AG04450 (cell line): ENCODE results near the gene GORAB. TPM values are rescaled to one million over a fixed set of nuclear protein-coding genes. Genes with fewer than 3 reads are reported as not detected.
A peak's percentile ranks its signal among the peaks of the same experiment; 100 is the strongest.

ENCODE experiments used
- CTCF ChIA-PET: fragments of 300-600, 350-600 bp; formaldehyde crosslinking; extraction: SDS; loops from one replicate; lab custom pipeline; 2022; ENCODE audit warnings: antibody characterized with exemption, inconsistent platforms; lab: Charles Lee
- POLR2A ChIA-PET: fragments of 350-600 bp; formaldehyde crosslinking; extraction: SDS; loops from one replicate; lab custom pipeline; 2021; ENCODE audit warnings: antibody characterized with exemption, inconsistent platforms; lab: Yijun Ruan, JAX
- DNase-seq: peaks from one replicate; pipeline ENCODE4 v3.0.0-alpha.2; 2011; ENCODE audit warnings: low read depth, low spot score
- H3K27ac ChIP-seq: one replicate; pipeline ENCODE4 v1.5.1; 2012; ENCODE audit warnings: low read depth, low read length, control low read depth
- H3K27me3 ChIP-seq: one replicate; pipeline ENCODE4 v1.6.0; 2012; ENCODE audit warnings: low read length; ENCODE audit not compliant: control insufficient read depth, insufficient read depth
- H3K4me3 ChIP-seq: 2 replicates; pipeline ENCODE4 v1.5.1; 2011; ENCODE audit warnings: mild to moderate bottlenecking, low read depth, low read length, control low read depth
- H3K9me3 ChIP-seq: 2 replicates; pipeline ENCODE4 v1.5.1; 2012; ENCODE audit warnings: low read length; ENCODE audit not compliant: control insufficient read depth, insufficient read depth
- polyA plus RNA-seq: library from polyadenylated mRNA; depleted of rRNA; stranded (reverse); fragments of >200 nt; gene quantifications from 2 replicates; pipeline ENCODE4 v1.2.3, GENCODE V29; 2011
- TF ChIP-seq, protein P1 (sequence below): IDR thresholded peaks from 2 replicates; pipeline ENCODE4 v1.5.1; 2011; ENCODE audit warnings: low read depth, low read length, control low read depth, inconsistent platforms

Gene GORAB
- polyA plus RNA-seq, 1 experiment, result 23.5 TPM

DNA sequence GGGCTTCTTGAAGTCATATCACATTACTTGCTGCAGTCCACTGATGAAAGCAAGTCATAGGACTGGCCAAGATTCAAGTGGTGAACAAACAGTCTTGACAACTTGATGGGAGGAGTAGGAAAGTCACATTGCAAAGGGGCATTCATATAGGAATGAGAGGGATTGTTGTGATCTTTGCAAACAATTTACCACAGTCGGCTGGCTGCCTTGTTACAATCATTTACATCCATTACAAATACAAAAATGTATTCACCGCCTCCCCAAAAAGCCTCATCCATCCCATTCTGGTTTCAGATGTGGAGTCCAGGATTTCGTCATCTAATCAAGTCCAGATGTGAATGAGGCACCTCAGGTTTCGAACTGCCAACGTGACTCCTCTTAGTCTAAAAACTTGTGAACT, 26.8 kb downstream of the GORAB start:
- Histone ChIP-seq H3K9me3 (peaks cover 34% of the 10 kb centered on the region), H3K27me3 (no peaks in the 10 kb centered on the region), H3K4me3 (no peak overlapping the region), H3K27ac (no peak overlapping the region)
- ChIA-PET POLR2A (no interaction called here), CTCF (no interaction called here)
- TF ChIP-seq, protein P1, sequence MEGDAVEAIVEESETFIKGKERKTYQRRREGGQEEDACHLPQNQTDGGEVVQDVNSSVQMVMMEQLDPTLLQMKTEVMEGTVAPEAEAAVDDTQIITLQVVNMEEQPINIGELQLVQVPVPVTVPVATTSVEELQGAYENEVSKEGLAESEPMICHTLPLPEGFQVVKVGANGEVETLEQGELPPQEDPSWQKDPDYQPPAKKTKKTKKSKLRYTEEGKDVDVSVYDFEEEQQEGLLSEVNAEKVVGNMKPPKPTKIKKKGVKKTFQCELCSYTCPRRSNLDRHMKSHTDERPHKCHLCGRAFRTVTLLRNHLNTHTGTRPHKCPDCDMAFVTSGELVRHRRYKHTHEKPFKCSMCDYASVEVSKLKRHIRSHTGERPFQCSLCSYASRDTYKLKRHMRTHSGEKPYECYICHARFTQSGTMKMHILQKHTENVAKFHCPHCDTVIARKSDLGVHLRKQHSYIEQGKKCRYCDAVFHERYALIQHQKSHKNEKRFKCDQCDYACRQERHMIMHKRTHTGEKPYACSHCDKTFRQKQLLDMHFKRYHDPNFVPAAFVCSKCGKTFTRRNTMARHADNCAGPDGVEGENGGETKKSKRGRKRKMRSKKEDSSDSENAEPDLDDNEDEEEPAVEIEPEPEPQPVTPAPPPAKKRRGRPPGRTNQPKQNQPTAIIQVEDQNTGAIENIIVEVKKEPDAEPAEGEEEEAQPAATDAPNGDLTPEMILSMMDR, result no peak
- DNase-seq, result no peak

GRCh38 chr1:170559166-170559565, 27.2 kb downstream of the GORAB start:
- no peaks in the 10 kb centered on the region for H3K27me3 ChIP-seq
- H3K4me3 ChIP-seq, result no peak overlapping the region
- no peak for DNase-seq
- ChIA-PET POLR2A (no interaction called here), CTCF (no interaction called here)
- no peak overlapping the region for H3K27ac ChIP-seq
- peaks cover 34% of the 10 kb centered on the region for H3K9me3 ChIP-seq
- TF ChIP-seq, protein P1, result no peak

GRCh38 chr1:170560681-170561285, 28.8 kb downstream of the GORAB start:
- Histone ChIP-seq H3K9me3 (peaks cover 34% of the 10 kb centered on the region), H3K27ac (no peak overlapping the region), H3K4me3 (no peak overlapping the region), H3K27me3 (no peaks in the 10 kb centered on the region)
- TF ChIP-seq, protein P1, result no peak
- POLR2A ChIA-PET, result no interaction called here
- CTCF ChIA-PET, result no interaction called here
- no peak for DNase-seq

- no peak overlapping the region for H3K4me3 ChIP-seq
- no peaks in the 10 kb centered on the region for H3K27me3 ChIP-seq
- DNase-seq, result peak; percentile 46
- POLR2A ChIA-PET, result interaction anchor here (1.3 kb wide), 1 partner anchor 31 kb away, joined by 4 read pairs; the partner anchor contains the start of gene GORAB
- H3K27ac ChIP-seq, result peak overlapping the region; percentile 88
- CTCF ChIA-PET, result no interaction called here
- TF ChIP-seq, protein P1, result no peak
- peaks cover 29% of the 10 kb centered on the region for H3K9me3 ChIP-seq
These were observed 30.8 kb downstream of the GORAB start for GRCh38 chr1:170562646-170563338.

- Histone ChIP-seq H3K4me3 (no peak overlapping the region), H3K9me3 (0 out of 2 replicates have a peak, but pooled peaks cover 5% of the 10 kb centered on the region), H3K27ac (no peak overlapping the region), H3K27me3 (no peaks in the 10 kb centered on the region)
- TF ChIP-seq, protein P1, result no peak
- POLR2A ChIA-PET, result no interaction called here
- CTCF ChIA-PET, result no interaction called here
- no peak for DNase-seq
These were observed 35.2 kb downstream of the GORAB start for GRCh38 chr1:170567214-170567613.
